ENCODE data around the gene MAPRE3. TPM values are rescaled to one million over a fixed set of nuclear protein-coding genes. Genes with fewer than 3 reads are reported as not detected.
"Not testable (repeated sequence)": the region's sequence is repeated elsewhere in the genome, so short reads cannot be mapped to it uniquely, and the experiment has no call there.

Gene MAPRE3
- total RNA-seq, 8 experiments from 2014 or later = 8.7 to 44.8 (median 26.8) TPM

DNA sequence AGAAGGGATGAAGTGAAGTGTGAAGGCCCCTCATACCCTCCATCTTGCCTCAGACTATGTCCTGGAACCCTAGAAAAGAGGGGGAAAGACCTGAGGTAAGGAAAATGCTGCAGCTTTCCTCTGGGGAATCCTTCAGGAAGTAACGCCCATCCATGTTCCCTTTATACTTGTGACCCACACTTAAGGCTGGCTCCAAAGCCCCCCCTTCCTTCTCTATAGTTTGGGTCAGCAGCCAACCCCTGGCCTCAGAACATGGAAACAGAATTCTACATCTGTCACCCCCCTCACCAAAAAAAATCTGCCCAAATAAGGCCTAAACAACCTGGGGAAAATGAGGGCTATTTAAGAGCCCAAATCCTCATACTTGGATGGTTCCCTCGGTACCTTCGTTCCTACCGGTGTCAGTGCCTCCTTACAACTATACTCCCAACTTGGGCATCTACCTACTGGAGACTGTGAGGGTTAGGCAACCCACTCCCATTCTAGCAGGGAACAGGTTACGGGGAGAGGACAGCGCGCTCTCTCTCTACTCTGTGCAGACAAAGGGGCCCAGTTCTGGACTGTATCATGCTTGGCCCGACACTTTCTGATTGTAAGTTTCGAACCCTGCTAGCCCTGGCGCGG lies 100.3 kb downstream of the MAPRE3 start:
- in situ Hi-C loops (cut with MboI; ENCODE audit: low pct_unique_long_range_greater_than_20kb in 2 of 9, low sequenced_read_pairs in 9 of 9, unreplicated experiment in 9 of 9) = no loop called here
- ATAC-seq (replicated peaks in 6 of 8) = peak in 1 of 8 experiments; percentile 23

DNA sequence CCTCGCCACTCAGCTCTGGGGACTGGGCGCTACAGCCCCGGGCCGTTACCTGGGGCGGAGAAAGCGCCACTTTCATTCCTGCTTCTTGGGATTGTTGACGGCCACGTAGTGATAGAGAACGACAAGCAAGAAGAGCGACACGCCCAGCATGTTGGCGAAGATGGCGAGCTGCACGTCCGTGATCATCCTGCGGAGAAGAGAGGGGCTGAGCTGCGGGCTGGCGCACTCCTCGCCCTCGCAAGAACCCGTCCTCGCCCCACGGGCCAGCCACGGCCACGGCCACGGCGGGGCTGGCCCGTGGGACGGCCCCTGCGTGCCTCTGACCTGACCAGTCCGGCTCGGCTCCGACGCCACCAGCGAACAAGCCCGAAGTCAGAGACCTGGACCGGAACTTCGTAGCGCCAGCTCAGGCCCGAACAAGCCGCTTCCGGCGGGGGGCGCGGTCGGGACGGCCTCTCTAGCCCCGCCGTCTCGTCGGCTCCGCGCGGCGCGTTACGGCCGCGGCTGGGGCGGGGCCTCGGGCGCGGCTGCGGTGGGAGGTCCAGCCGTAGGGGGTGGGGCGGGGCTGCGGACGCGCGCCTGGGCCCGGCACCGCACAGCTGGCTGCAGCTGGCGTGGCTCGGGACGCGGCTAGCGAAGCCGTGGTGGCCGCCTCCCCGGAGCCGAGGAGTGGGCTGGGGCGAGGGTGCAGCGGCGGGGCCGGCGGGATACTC lies 101.0 kb downstream of the MAPRE3 start, which contains the start of gene OST4:
Gene OST4, minus strand, starts transcription at position 378 of the 713 bp plus-strand sequence.
- H3K27ac ChIP-seq = peak within 1 kb of the TSS; percentile 89 to 92
- peak; percentile 88 to 97 (median 92) for ATAC-seq (replicated peaks in 6 of 8)
- in situ Hi-C loops (cut with MboI; ENCODE audit: low pct_unique_long_range_greater_than_20kb in 2 of 9, low sequenced_read_pairs in 9 of 9, unreplicated experiment in 9 of 9) = no loop called here
- peak within 1 kb of the TSS; percentile 75 to 95 (median 82) for H3K4me3 ChIP-seq
- 0 to 1% (median 0%) methylated on average over 1 to 18 of the region's 86 CpGs; no CpG with 5 or more reads in 5 of the 10 experiments for WGBS, 10 experiments
- H3K4me1 ChIP-seq (replicated peaks in 1 of 2) = peaks cover 15 to 20% of the 10 kb centered on the region in 2 donors

More for the DNA sequence above, 100.3 kb downstream of the MAPRE3 start:
- H3K4me1 ChIP-seq (replicated peaks in 1 of 2) = peaks cover 15 to 20% of the 10 kb centered on the region in 2 donors
- peak overlapping the region; percentile 84 to 92 for H3K27ac ChIP-seq
- H3K4me3 ChIP-seq = peak overlapping the region; percentile 75 to 95 (median 82)
- 0 to 8% (median 1%) methylated on average over 1 to 7 of the region's 11 CpGs; no CpG with 5 or more reads in 2 of the 10 experiments for WGBS, 10 experiments

DNA sequence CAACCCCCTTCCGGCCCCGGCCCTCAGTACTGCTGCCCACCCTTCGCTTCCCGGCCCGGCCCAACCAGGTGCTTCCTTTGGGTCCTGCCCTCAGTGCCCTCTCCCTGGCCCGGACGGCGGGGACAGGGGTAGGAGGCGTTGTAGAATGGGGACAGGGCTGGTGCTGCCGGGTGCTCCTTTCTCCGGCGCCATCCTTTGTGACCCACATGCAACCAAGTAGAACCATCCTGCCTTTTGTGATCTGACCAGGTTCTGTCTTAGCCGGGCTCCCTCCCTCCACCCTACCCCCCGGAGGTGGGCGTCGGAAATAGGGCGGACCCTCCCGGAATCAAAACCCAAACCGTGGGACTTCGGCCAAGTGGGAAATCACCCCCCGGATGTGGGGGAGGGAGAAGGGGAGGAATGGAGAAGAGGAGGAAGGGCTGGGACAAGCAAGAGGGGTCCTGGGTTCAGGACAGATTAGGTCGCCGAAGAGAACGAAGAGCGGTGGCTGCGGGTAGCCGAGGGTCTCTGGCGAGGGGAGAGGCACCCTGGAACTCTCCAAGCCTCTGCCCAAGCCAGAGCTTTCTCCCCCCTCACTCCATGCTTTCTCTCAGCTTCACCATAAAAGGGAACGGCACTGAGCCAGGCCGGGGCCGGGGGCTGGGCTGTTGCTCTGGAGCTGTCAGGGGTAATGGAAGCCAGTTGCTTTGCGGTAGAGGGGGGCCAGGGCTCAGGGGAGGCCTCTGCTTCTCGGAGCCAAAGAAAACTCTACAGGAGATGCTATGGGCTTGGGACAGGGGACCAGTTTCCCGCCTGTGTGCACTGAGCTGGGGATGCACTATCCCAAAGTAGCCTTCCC lies 101.8 kb downstream of the MAPRE3 start:
- Histone ChIP-seq H3K4me3 (peak overlapping the region; percentile 75 to 95 (median 82)), H3K27ac (peak overlapping the region; percentile 88 to 89), H3K4me1 (replicated peaks in 1 of 2) (peaks cover 15 to 20% of the 10 kb centered on the region in 2 donors)
- 0 to 35% (median 2%) methylated on average over 1 to 10 of the region's 34 CpGs; no CpG with 5 or more reads in 5 of the 10 experiments for WGBS, 10 experiments
- in situ Hi-C loops (cut with MboI; ENCODE audit: low pct_unique_long_range_greater_than_20kb in 2 of 9, low sequenced_read_pairs in 9 of 9, unreplicated experiment in 9 of 9) = no loop called here
- ATAC-seq (replicated peaks in 6 of 8) = peak in 6 of 8 experiments; percentile 7 to 53 (median 31)

DNA sequence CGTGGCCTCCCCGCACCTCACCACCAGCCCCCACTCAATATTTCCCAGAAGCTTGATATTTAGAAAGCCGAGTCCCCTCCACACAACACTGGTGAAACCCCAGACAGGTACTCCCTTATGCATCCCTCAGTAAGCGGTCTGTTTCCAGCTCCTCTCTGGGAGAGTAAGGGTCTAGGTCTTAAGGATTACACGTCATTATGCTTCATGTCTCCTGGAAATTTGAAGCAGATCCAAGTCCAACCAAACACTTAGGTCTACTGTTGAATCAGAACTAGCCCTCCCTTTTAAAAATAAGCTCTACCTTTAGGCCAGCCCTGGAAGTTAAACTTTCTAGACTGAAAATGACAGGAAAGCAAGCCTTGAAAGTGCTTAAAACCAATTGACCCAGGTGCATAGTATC lies 102.5 kb downstream of the MAPRE3 start:
- 43 to 100% (median 92%) methylated on average over 1 to 4 of the region's 5 CpGs; no CpG with 5 or more reads in 4 of the 10 experiments for whole genome bisulfite sequencing, 10 experiments
- H3K4me3 ChIP-seq = peak overlapping the region in 1 of 5 donors; percentile 95
- no peak for ATAC-seq (replicated peaks in 6 of 8)
- in situ Hi-C loops (cut with MboI; ENCODE audit: low pct_unique_long_range_greater_than_20kb in 2 of 9, low sequenced_read_pairs in 9 of 9, unreplicated experiment in 9 of 9) = no loop called here
- H3K27ac ChIP-seq = peak overlapping the region in 1 of 2 donors; percentile 88
- peaks cover 15 to 20% of the 10 kb centered on the region in 2 donors for H3K4me1 ChIP-seq (replicated peaks in 1 of 2)

DNA sequence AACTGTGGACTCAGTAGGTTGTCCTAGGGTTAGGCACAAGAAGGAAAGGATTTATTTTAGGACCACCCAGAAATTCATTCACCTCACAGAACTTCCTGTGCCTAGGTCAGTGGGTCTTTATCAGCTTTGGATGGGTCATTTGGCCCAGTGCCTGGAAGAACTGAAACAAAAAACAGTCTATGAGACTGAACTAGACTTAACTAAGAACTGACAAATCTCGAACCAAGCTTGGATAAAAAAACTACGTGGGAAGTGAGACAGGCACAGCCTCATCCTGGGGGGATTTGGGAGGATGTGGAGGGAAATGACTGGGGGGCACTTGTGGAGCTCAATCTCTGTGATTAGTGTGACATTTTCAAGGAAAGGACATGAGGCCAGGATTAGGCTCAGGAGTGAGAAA lies 103.3 kb downstream of the MAPRE3 start:
- no peak for ATAC-seq (replicated peaks in 6 of 8)
- Histone ChIP-seq H3K4me3 (no peak overlapping the region), H3K27ac (no peak overlapping the region), H3K4me1 (replicated peaks in 1 of 2) (peaks cover 24 to 28% of the 10 kb centered on the region in 2 donors)
- WGBS, 10 experiments = 0 to 100% (median 84%) methylated on average over 1 to 2 of the region's 2 CpGs; no CpG with 5 or more reads in 3 of the 10 experiments
- in situ Hi-C loops (cut with MboI; ENCODE audit: low pct_unique_long_range_greater_than_20kb in 2 of 9, low sequenced_read_pairs in 9 of 9, unreplicated experiment in 9 of 9) = no loop called here

DNA sequence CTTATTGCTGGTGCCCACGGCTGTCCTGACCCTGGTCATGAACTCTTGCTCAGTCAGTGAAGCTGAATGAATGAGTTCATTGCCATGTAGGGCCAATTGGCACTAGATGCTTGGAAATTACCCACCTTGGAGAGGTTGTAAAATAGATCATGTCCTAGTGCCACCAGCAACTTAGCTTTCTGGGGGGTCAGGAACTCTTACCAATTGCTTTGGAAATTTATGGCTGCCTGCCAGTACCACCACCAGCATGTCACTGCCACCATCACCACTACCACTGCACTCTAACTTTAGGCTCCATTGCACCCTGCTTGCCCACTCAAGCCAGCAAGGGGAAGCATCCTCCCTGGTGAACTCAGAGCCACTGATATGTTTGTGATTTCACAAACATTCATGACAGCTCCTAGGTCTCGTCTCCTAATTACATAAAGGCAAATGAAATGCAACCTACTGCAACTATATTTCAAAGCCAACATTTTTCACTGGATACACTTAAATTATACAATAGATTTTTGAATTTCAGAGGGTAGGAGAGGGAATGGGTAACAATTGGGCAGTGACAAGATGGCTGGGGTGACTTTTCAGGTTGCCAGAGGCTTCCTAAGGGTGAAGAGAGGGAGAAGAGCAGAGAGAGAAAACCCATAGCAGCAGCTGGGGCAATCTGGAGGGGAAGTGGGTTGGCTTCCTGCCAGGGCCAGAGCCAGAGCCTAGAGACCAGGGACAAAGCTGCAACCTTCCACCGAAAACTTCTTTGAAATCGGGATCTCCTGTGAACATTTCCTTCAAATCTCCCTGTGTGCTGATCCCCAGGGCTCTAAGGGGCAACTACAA lies 104.5 kb downstream of the MAPRE3 start:
- Histone ChIP-seq H3K4me3 (no peak overlapping the region), H3K4me1 (replicated peaks in 1 of 2) (peaks cover 32 to 34% of the 10 kb centered on the region in 2 donors), H3K27ac (no peak overlapping the region)
- no peak for ATAC-seq (replicated peaks in 6 of 8)
- in situ Hi-C loops (cut with MboI; ENCODE audit: low pct_unique_long_range_greater_than_20kb in 2 of 9, low sequenced_read_pairs in 9 of 9, unreplicated experiment in 9 of 9) = loop anchor here in 2 of 9 experiments (25.0 kb wide), 2 partner anchors 113 to 137 kb away; partner anchors contain the start of genes ATRAID (in 1 of the 2), CAD (in 1 of the 2), MAPRE3 (in 1 of the 2) and SLC5A6 (in 1 of the 2)
- WGBS, 10 experiments = 64 to 100% (median 79%) methylated on average over 1 to 4 of the region's 4 CpGs; no CpG with 5 or more reads in 2 of the 10 experiments

DNA sequence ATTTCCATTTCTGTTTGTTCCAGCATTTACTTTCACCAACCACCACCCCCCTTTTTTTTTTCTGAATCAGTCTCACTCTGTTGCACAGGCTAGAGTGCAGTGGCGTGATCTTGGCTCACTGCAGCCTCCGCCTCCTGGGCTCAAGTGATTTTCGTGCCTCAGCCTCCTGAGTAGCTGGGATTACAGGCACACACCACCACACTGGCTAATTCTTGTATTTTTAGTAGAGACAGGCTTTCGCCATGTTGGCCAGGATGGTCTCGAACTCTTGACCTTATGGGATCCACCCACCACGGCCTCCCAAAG lies 105.1 kb downstream of the MAPRE3 start:
- not testable (repeated sequence) for H3K4me3 ChIP-seq; ATAC-seq (replicated peaks in 6 of 8); H3K27ac ChIP-seq
- in situ Hi-C loops (cut with MboI; ENCODE audit: low pct_unique_long_range_greater_than_20kb in 2 of 9, low sequenced_read_pairs in 9 of 9, unreplicated experiment in 9 of 9) = loop anchor here in 2 of 9 experiments (25.0 kb wide), 2 partner anchors 113 to 137 kb away; partner anchors contain the start of genes ATRAID (in 1 of the 2), CAD (in 1 of the 2), MAPRE3 (in 1 of the 2) and SLC5A6 (in 1 of the 2)
- H3K4me1 ChIP-seq (replicated peaks in 1 of 2) = peaks cover 29 to 30% of the 10 kb centered on the region in 2 donors
- 80 to 96% (median 89%) methylated on average over 1 to 5 of the region's 6 CpGs; no CpG with 5 or more reads in 5 of the 10 experiments for WGBS, 10 experiments

DNA sequence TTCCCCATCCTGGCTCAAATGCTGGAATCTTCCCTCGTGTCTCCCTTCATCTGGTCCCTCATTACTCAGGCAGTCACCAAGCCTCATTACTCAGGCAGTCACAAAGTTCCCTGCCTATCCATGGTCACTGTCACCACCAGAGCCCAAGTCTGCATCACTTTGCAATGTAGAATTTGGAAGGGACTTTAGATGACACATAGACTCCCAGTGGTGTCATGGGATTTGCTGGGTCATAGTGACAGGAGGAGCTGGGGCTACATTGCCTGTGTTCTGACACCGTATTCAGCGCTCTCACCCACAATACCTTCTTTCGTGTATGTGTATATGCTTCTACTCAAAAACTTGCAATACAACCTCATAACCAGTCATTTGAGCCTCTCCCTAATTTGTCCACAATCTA lies 105.9 kb downstream of the MAPRE3 start:
- no peak for ATAC-seq (replicated peaks in 6 of 8)
- Histone ChIP-seq H3K4me1 (replicated peaks in 1 of 2) (peaks cover 32 to 35% of the 10 kb centered on the region in 2 donors), H3K27ac (no peak overlapping the region), H3K4me3 (no peak overlapping the region)
- WGBS, 10 experiments = 22 to 87% (median 81%) methylated on average over 1 to 4 of the region's 4 CpGs; no CpG with 5 or more reads in 5 of the 10 experiments
- in situ Hi-C loops (cut with MboI; ENCODE audit: low pct_unique_long_range_greater_than_20kb in 2 of 9, low sequenced_read_pairs in 9 of 9, unreplicated experiment in 9 of 9) = loop anchor here in 2 of 9 experiments (25.0 kb wide), 2 partner anchors 114 to 136 kb away; partner anchors contain the start of genes ATRAID (in 1 of the 2), CAD (in 1 of the 2), MAPRE3 (in 1 of the 2) and SLC5A6 (in 1 of the 2)

Other genes starting within 250 kb of the MAPRE3 start
- 10 to 100 TPM; 12.4 to 56.5 (median 23.3) TPM for gene SLC35F6, start 206.4 kb upstream of the MAPRE3 start, total RNA-seq
- gene CENPA, start 184.6 kb upstream of the MAPRE3 start, total RNA-seq = 10 to 100 TPM in 2 of 8 experiments, 1 to 10 TPM in 4, under 1 TPM in 2; 0.46 to 19.1 (median 1.7) TPM
- gene DPYSL5, start 122.5 kb upstream of the MAPRE3 start, total RNA-seq = 100 to 1,000 TPM in 2 of 8 experiments, 10 to 100 TPM in 3, under 1 TPM in 3; 0.09 to 255 (median 90.7) TPM
- gene TMEM214, start 62.3 kb downstream of the MAPRE3 start, total RNA-seq = 10 to 100 TPM; 11.8 to 44.1 (median 30.1) TPM
- 10 to 100 TPM; 11.0 to 47.1 (median 34.8) TPM for gene AGBL5, start 81.0 kb downstream of the MAPRE3 start, total RNA-seq
- 100 to 1,000 TPM; 289 to 626 (median 350) TPM for gene OST4, start 101.0 kb downstream of the MAPRE3 start, total RNA-seq
- 10 to 100 TPM in 4 of 8 experiments, 1 to 10 TPM in 4; 1.4 to 24.6 (median 12.1) TPM for gene EMILIN1, start 108.0 kb downstream of the MAPRE3 start, total RNA-seq
- 1 to 10 TPM in 7 of 8 experiments, under 1 TPM in 1; 0.72 to 5.4 (median 3.4) TPM for gene KHK, start 116.1 kb downstream of the MAPRE3 start, total RNA-seq
- gene CGREF1, start 148.5 kb downstream of the MAPRE3 start, total RNA-seq = 10 to 100 TPM in 3 of 8 experiments, 1 to 10 TPM in 5; 4.4 to 27.3 (median 9.8) TPM
- 1 to 10 TPM in 6 of 8 experiments, under 1 TPM in 1, not detected in 1; 0.94 to 2.9 (median 1.7) TPM for gene ABHD1, start 153.2 kb downstream of the MAPRE3 start, total RNA-seq
- 10 to 100 TPM; 22.9 to 41.5 (median 38.2) TPM for gene PREB, start 164.0 kb downstream of the MAPRE3 start, total RNA-seq
- gene PRR30, start 168.8 kb downstream of the MAPRE3 start, total RNA-seq = 1 to 10 TPM in 1 of 8 experiments, under 1 TPM in 5, not detected in 2; 0.11 to 1.5 (median 0.32) TPM
- under 1 TPM in 6 of 8 experiments, not detected in 2; 0.09 to 0.66 (median 0.23) TPM for gene TCF23, start 178.4 kb downstream of the MAPRE3 start, total RNA-seq
- gene ATRAID, start 241.4 kb downstream of the MAPRE3 start, total RNA-seq = 100 to 1,000 TPM in 6 of 8 experiments, 10 to 100 TPM in 2; 77.0 to 252 (median 123) TPM
- 10 to 100 TPM; 16.0 to 59.5 (median 33.7) TPM for gene SLC5A6, start 241.6 kb downstream of the MAPRE3 start, total RNA-seq
- 10 to 100 TPM; 20.5 to 72.3 (median 31.5) TPM for gene CAD, start 246.7 kb downstream of the MAPRE3 start, total RNA-seq

Data from motor neuron (in vitro differentiated cells).